Progenitor cell of endocrine pancreas (in vitro differentiated cells): ENCODE measurements around the gene SELENOT. TPM values are rescaled to one million over a fixed set of nuclear protein-coding genes. Genes with fewer than 3 reads are reported as not detected.

ENCODE experiments used
- DNase-seq: peaks from one replicate; pipeline ENCODE4 v3.0.0; 2021; ENCODE audit warnings: low spot score; ENCODE audit not compliant: unreplicated experiment
- H3K27ac Mint-ChIP-seq: 2 replicates; pipeline ENCODE4 v1.8.0; 2021; ENCODE audit warnings: mild to moderate bottlenecking, moderate library complexity, mixed read lengths
- H3K27me3 Mint-ChIP-seq: 2 replicates; pipeline ENCODE4 v1.8.0; 2021; ENCODE audit warnings: mixed read lengths
- H3K36me3 Mint-ChIP-seq: 2 replicates; pipeline ENCODE4 v1.8.0; 2022; ENCODE audit warnings: mixed read lengths; ENCODE audit not compliant: insufficient read depth
- H3K4me1 Mint-ChIP-seq: 2 replicates; pipeline ENCODE4 v1.8.0; 2021; ENCODE audit warnings: low read depth, mixed read lengths
- H3K4me3 Mint-ChIP-seq: 2 replicates; pipeline ENCODE4 v1.8.0; 2021; ENCODE audit warnings: low read depth, mild to moderate bottlenecking, moderate library complexity, mixed read lengths
- H3K9me3 Mint-ChIP-seq: 2 replicates; pipeline ENCODE4 v1.8.0; 2021; ENCODE audit warnings: low read depth, mixed read lengths
- total RNA-seq: library from RNA; stranded (reverse); gene quantifications from 2 replicates; pipeline ENCODE4 v1.2.1, GENCODE V29; 2021
- TF ChIP-seq, protein P1 (sequence below): fragments of 200-600 bp; sonication (generic); IDR thresholded peaks from one replicate; pipeline ENCODE4 v1.5.0; 2021; ENCODE audit warnings: antibody characterized with exemption, mild to moderate bottlenecking; ENCODE audit not compliant: unreplicated experiment

SELENOT gene
- total RNA-seq, 1 donor from 2014 or later: 68.1 TPM

GRCh38 chr3:150567328-150567727 is 35.8 kb upstream of the SELENOT start:
- H3K4me1 Mint-ChIP-seq: no peaks in the 10 kb centered on the region

DNA sequence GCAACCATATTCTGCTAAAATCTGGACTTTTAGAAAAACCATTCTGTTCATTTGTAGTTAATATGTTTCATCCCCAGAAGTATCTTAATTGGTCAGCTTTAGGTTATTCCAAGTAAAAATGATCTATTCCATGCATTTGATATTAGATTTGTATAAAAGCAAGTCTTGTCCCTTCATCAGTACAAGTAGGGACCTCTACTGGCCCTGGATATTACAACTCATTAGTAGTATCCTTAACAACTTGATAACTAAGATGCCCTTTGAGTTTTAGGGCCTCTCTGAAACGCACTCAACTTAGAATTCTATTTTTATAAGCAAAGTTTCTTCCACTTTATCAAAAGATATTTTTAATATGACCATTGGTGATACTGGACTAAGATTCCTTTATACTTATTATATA is 25.3 kb upstream of the SELENOT start:
- TF ChIP-seq, protein P1, sequence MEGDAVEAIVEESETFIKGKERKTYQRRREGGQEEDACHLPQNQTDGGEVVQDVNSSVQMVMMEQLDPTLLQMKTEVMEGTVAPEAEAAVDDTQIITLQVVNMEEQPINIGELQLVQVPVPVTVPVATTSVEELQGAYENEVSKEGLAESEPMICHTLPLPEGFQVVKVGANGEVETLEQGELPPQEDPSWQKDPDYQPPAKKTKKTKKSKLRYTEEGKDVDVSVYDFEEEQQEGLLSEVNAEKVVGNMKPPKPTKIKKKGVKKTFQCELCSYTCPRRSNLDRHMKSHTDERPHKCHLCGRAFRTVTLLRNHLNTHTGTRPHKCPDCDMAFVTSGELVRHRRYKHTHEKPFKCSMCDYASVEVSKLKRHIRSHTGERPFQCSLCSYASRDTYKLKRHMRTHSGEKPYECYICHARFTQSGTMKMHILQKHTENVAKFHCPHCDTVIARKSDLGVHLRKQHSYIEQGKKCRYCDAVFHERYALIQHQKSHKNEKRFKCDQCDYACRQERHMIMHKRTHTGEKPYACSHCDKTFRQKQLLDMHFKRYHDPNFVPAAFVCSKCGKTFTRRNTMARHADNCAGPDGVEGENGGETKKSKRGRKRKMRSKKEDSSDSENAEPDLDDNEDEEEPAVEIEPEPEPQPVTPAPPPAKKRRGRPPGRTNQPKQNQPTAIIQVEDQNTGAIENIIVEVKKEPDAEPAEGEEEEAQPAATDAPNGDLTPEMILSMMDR: no peak
- DNase-seq: no peak
- H3K4me3 Mint-ChIP-seq: no peak overlapping the region
- H3K4me1 Mint-ChIP-seq: peaks cover 3% of the 10 kb centered on the region
- no peaks in the 10 kb centered on the region for H3K9me3 Mint-ChIP-seq
- no peak overlapping the region for H3K27ac Mint-ChIP-seq
- no peaks in the 10 kb centered on the region for H3K27me3 Mint-ChIP-seq
- H3K36me3 Mint-ChIP-seq: peaks cover 14% of the 10 kb centered on the region

More at GRCh38 chr3:150567328-150567727, 35.8 kb upstream of the SELENOT start:
- H3K4me3 Mint-ChIP-seq: no peak overlapping the region
- H3K9me3 Mint-ChIP-seq: no peaks in the 10 kb centered on the region
- DNase-seq: no peak
- H3K36me3 Mint-ChIP-seq: peaks cover 15% of the 10 kb centered on the region
- no peak overlapping the region for H3K27ac Mint-ChIP-seq
- H3K27me3 Mint-ChIP-seq: no peaks in the 10 kb centered on the region
- TF ChIP-seq, protein P1: no peak

DNA sequence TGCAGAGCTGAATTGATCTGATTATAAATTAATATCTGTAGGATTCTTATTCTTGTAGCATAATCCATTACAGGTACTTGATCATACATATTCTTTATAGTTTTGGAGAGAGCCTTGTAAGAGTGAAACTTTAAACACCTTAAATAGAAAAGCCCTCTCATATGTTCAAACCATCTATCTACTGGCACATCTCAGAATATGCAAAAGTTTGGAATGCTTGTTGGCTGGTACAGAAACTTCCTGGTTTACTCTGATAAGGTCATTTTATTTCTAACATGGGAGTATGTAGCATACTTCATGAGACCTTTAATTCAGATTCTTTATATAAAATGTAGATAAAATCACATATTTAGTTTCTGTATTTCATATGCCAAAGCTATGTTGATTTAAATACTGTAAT is 21.9 kb upstream of the SELENOT start:
- TF ChIP-seq, protein P1: no peak
- Mint-ChIP-seq H3K9me3 (no peaks in the 10 kb centered on the region), H3K4me1 (peaks cover 5% of the 10 kb centered on the region), H3K27me3 (no peaks in the 10 kb centered on the region), H3K27ac (no peak overlapping the region), H3K36me3 (peaks cover 20% of the 10 kb centered on the region), H3K4me3 (no peak overlapping the region)
- no peak for DNase-seq

DNA sequence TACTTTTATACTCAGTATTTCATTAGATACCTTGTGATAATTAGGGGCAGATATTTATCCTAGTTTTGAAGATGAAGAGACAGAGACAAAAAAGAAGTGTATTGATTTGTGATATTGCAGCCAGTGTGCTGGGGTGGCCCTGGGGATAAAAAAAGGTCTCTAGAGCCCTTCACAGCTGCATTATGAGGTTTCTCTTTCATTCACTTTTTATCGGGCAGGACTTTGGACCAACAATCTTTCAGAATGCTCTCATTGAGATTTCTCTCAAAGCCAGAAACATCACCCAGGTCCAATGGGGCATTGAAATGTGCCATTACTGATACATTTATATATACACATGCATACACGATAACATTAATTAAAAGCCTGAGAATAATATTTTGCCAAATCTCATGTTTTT is 20.5 kb upstream of the SELENOT start:
- Mint-ChIP-seq H3K4me3 (no peak overlapping the region), H3K27ac (peak overlapping the region; percentile 27), H3K36me3 (peaks cover 16% of the 10 kb centered on the region), H3K4me1 (peaks cover 5% of the 10 kb centered on the region), H3K27me3 (no peaks in the 10 kb centered on the region), H3K9me3 (no peaks in the 10 kb centered on the region)
- TF ChIP-seq, protein P1: no peak
- DNase-seq: no peak

DNA sequence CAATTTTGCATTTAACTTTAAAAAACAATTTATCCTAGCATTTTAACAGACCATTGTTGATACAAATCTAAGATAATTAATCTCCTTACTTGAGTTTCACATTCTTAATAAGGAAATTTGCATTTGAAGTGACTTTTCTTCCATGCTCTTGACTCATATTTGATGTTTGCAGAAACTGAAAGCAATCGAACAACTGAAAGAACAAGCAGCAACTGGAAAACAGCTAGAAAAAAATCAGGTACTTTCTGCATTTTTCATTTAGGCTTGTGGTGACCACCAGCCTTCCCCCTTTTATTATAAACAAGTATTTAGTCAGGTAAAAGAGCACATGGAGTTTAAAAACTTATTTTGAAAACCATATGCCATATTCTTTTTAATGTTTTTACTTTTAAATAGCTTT is 20.1 kb upstream of the SELENOT start:
- H3K36me3 Mint-ChIP-seq: peaks cover 16% of the 10 kb centered on the region
- TF ChIP-seq, protein P1: no peak
- no peaks in the 10 kb centered on the region for H3K9me3 Mint-ChIP-seq
- H3K27ac Mint-ChIP-seq: no peak overlapping the region
- H3K4me1 Mint-ChIP-seq: peaks cover 5% of the 10 kb centered on the region
- H3K4me3 Mint-ChIP-seq: no peak overlapping the region
- H3K27me3 Mint-ChIP-seq: no peaks in the 10 kb centered on the region
- DNase-seq: no peak
